GM12874 (cell line): ENCODE results near the gene ARSB.

Experiments used
- TF ChIP-seq, protein P1 (sequence below): IDR thresholded peaks from 2 replicates; pipeline ENCODE4 v1.5.1; 2011; ENCODE audit warnings: low read depth, mild to moderate bottlenecking, control low read depth, low read length, moderate library complexity; ENCODE audit not compliant: insufficient read depth

ARSB gene

GRCh38 chr5:78811866-78812265 lies 173.2 kb downstream of the ARSB start:
- TF ChIP-seq, protein P1, sequence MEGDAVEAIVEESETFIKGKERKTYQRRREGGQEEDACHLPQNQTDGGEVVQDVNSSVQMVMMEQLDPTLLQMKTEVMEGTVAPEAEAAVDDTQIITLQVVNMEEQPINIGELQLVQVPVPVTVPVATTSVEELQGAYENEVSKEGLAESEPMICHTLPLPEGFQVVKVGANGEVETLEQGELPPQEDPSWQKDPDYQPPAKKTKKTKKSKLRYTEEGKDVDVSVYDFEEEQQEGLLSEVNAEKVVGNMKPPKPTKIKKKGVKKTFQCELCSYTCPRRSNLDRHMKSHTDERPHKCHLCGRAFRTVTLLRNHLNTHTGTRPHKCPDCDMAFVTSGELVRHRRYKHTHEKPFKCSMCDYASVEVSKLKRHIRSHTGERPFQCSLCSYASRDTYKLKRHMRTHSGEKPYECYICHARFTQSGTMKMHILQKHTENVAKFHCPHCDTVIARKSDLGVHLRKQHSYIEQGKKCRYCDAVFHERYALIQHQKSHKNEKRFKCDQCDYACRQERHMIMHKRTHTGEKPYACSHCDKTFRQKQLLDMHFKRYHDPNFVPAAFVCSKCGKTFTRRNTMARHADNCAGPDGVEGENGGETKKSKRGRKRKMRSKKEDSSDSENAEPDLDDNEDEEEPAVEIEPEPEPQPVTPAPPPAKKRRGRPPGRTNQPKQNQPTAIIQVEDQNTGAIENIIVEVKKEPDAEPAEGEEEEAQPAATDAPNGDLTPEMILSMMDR, result no peak

DNA sequence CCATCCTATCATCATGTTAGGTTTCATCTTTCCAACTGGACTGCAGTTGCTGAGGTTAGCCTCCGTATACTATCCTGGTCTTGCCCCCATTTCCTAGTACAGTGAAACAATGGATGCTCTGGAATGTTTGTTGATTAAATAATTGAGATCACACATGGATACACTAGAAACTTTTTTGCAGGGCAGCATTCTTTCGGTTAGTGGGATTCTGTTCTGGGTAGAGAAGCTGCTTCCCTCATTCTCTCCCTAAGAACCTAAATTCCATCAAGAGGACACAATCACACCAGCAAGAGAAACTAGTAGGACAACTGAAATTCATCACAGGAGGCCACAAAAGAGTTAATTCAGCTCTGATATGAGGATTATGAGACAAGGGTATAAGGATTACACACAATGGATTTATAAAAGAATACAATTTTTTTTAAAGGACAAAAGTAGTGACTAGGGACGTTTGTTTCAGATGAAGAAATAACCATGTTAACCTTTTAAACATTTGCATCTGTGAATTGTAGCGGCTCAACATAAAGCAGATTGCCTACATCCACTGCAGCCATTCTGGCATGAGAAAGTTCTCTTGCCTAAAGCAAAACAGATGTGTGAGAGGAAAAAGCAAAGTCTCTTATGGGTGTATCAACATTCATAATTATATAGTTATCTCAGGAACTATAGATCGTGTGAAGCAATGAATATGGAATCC lies 173.8 kb downstream of the ARSB start:
- TF ChIP-seq, protein P1, result no peak

GRCh38 chr5:78810098-78810920 lies 174.8 kb downstream of the ARSB start:
- TF ChIP-seq, protein P1, result no peak

DNA sequence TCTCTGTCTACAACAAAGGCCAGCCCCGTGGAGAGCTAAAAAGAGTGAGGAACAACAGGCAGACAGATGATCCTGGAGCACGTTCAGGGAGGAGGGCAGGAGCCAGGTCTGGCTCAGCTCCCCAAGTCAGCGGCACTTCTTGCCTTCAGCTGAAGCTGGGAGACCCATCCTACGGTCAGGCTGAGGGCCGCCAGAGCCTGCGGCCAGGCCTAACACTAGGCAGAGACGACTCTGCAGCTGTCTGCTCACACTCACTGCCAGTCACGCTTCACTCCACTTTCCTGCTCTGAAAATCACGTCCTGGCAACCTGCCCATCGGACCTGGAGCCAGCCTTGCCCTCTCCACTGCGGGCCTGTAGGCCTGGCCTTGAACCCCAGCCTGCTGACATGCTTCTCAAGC lies 175.7 kb downstream of the ARSB start:
- TF ChIP-seq, protein P1, result no peak

- TF ChIP-seq, protein P1, result no peak
Measured at GRCh38 chr5:78808818-78809217, 176.3 kb downstream of the ARSB start.

DNA sequence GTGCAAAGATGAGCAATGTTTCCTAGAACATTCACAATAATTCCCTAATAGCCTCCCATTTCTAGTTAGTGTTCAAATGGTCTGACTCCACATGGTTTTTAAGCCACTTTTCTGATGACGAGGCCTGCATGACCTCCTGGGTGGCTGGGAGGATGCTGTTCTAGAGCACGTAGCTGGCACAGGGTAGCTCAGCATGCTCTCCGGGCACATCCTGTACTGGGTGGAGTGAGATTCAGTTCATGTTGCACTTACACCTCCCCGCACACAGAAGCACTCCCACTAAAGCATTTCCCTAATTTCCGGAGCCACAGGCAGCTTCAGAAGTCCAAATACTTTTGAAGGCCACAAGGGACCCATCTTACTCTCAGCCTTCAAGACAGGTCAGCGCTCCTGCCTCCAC lies 176.7 kb downstream of the ARSB start:
- TF ChIP-seq, protein P1, result no peak

DNA sequence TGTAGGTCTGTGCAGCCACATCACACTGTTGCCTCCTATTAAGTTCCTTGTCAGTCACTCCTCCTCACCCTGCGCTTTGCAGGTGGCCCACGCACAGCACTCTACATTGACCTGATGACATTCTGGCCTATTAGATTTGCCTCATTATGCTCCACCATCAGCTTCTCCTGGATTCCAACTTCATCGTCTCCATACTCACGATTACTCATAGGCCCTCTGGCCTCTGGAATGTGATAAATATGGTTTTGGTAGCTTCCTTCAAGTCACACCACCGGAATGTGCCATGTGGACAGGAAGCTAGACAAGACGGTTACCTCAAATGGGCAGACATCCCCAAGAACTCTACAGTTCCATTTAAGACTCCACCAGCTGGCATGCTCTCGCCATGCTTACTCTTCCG lies 178.6 kb downstream of the ARSB start:
- TF ChIP-seq, protein P1, result no peak
